ENCODE results near the gene IGSF6.

Gene IGSF6

DNA sequence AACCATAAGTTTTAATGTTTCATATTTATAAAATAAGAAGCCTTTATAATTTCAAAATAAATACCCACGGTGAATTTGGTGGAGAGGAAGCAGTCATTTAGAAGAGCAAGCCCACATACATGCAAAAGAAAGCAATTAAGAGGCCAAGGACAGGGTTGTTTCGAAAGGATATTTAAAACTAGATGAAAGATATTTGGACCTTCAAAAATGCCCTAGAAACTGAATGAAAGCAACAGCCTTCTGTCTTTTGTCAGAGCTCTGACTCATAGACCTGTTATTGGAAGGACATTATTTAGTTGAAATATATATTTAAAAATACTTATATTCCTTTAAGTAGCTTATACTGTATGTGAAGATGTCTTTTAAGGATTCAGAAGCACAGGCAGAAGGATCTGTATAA lies 61.6 kb downstream of the IGSF6 start:
- no peak overlapping the region for H3K4me3 ChIP-seq (replicated peaks; ENCODE audit: low read depth, low read length)
- DNase-seq (ENCODE audit: low read depth): peak; percentile 40
- TF ChIP-seq CTCF (IDR thresholded peaks at IDR 0.05; ENCODE audit: low read length, missing control alignments): no peak

- peak; percentile 23 for DNase-seq (ENCODE audit: low read depth)
- TF ChIP-seq CTCF (IDR thresholded peaks at IDR 0.05; ENCODE audit: low read length, missing control alignments): no peak
- no peak overlapping the region for H3K4me3 ChIP-seq (replicated peaks; ENCODE audit: low read depth, low read length)
These were observed 62.1 kb downstream of the IGSF6 start for GRCh38 chr16:21590287-21590686.

- no peak overlapping the region for H3K4me3 ChIP-seq (replicated peaks; ENCODE audit: low read depth, low read length)
- DNase-seq (ENCODE audit: low read depth): no peak
- no peak for TF ChIP-seq CTCF (IDR thresholded peaks at IDR 0.05; ENCODE audit: low read length, missing control alignments)
These were observed 62.9 kb downstream of the IGSF6 start for GRCh38 chr16:21589551-21589950.
